Central memory CD4-positive, alpha-beta T cell (primary cell): ENCODE data around the gene OLFML3.
"Not testable (repeated sequence)": the region's sequence is repeated elsewhere in the genome, so short reads cannot be mapped to it uniquely, and the experiment has no call there.

Experiments
- DNase-seq: peaks from one replicate; pipeline ENCODE4 v3.0.0; 2022

The OLFML3 gene

GRCh38 chr1:113993766-113994165 lies 14.5 kb downstream of the OLFML3 start:
- no peak for DNase-seq

GRCh38 chr1:113995382-113995781 lies 16.1 kb downstream of the OLFML3 start:
- DNase-seq, result no peak

GRCh38 chr1:113998361-113998760 lies 19.1 kb downstream of the OLFML3 start:
- no peak for DNase-seq

GRCh38 chr1:113999233-113999632 lies 20.0 kb downstream of the OLFML3 start:
- no peak for DNase-seq

- no peak for DNase-seq
These were observed 20.5 kb downstream of the OLFML3 start for GRCh38 chr1:113999799-114000198.

GRCh38 chr1:114000406-114000805 lies 21.1 kb downstream of the OLFML3 start:
- DNase-seq, result no peak

- DNase-seq, result no peak
These were observed 23.4 kb downstream of the OLFML3 start for GRCh38 chr1:114002492-114003239.

GRCh38 chr1:114003431-114003830 lies 24.2 kb downstream of the OLFML3 start:
- no peak for DNase-seq

GRCh38 chr1:114006825-114007224 lies 27.6 kb downstream of the OLFML3 start:
- DNase-seq, result not testable (repeated sequence)

- DNase-seq, result no peak
These were observed 29.2 kb downstream of the OLFML3 start for GRCh38 chr1:114008480-114008941.

- DNase-seq, result no peak
These were observed 29.7 kb downstream of the OLFML3 start for GRCh38 chr1:114008993-114009392.

- no peak for DNase-seq
These were observed 30.1 kb downstream of the OLFML3 start for GRCh38 chr1:114009393-114009792.

- DNase-seq, result no peak
These were observed 31.3 kb downstream of the OLFML3 start for GRCh38 chr1:114010433-114011184.

- no peak for DNase-seq
These were observed 32.5 kb downstream of the OLFML3 start for GRCh38 chr1:114011796-114012195.

GRCh38 chr1:114015075-114015474 lies 35.8 kb downstream of the OLFML3 start:
- DNase-seq, result no peak

- not testable (repeated sequence) for DNase-seq
These were observed 40.5 kb downstream of the OLFML3 start for GRCh38 chr1:114019724-114020123.

GRCh38 chr1:114021665-114022099 lies 42.4 kb downstream of the OLFML3 start:
- no peak for DNase-seq

GRCh38 chr1:114022877-114023276 lies 43.6 kb downstream of the OLFML3 start:
- no peak for DNase-seq

- DNase-seq, result no peak
These were observed 44.1 kb downstream of the OLFML3 start for GRCh38 chr1:114023377-114023776.

- no peak for DNase-seq
These were observed 44.8 kb downstream of the OLFML3 start for GRCh38 chr1:114024049-114024448.

GRCh38 chr1:114025609-114026401 lies 46.5 kb downstream of the OLFML3 start:
- DNase-seq, result no peak

- DNase-seq, result no peak
These were observed 47.5 kb downstream of the OLFML3 start for GRCh38 chr1:114026797-114027196.
